Placental epithelial cell (primary cell): ENCODE data around the gene SMIM13. TPM values are rescaled to one million over a fixed set of nuclear protein-coding genes. Genes with fewer than 3 reads are reported as not detected.

Experiments
- small RNA-seq: library from RNA; depleted of rRNA; stranded (forward); fragments of <200 nt; gene quantifications from one replicate; pipeline ENCODE3, GENCODE V24; 2012
- total RNA-seq: library from RNA; depleted of rRNA; stranded (reverse); fragments of >200 nt; gene quantifications from 2 replicates; pipeline ENCODE4 v1.2.3, GENCODE V29; 2012

SMIM13 gene
- total RNA-seq, result 8.6 and 8.9 TPM in 2 replicates

DNA sequence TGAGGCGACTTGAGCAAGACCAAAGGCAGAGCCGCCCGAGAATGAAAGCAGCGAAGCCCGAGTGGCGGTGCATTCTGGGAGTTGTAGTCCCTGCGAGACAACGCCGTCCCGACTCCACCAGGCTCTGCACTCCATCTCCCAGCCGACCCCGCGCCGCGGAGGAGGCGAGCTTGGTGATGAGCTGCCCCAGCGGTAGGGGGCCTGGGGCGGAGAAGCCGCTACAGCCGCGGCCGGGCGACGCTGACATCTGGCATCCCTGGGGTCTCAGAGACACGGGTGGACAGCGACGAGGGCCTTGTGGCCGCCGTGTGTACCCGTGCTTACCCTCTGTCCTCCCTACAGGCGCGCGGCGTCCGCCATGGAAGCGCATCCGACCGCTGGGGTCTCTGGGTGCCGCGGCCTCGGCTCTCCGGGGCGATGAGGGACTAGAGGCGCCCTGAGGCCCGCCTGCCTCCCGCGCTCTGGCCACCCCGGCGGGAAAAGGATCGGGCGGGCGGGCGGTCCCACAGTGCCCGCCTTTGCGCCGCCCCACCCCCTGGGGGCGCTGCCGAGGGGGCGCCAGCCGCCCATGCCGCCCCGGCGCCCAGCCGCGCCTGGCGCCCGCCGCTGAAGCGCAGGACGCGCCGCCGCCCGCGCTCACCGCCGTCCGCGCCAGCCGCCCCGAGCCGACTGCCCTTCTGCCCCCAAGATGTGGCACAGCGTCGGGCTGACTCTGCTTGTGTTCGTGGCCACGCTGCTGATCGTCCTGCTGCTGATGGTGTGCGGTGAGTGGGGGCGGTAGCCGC lies at the start of gene SMIM13:
Gene SMIM13 (plus strand): TSS at position 209 of the 785 bp plus-strand sequence. CDS start 480 bp downstream, at position 689.

DNA sequence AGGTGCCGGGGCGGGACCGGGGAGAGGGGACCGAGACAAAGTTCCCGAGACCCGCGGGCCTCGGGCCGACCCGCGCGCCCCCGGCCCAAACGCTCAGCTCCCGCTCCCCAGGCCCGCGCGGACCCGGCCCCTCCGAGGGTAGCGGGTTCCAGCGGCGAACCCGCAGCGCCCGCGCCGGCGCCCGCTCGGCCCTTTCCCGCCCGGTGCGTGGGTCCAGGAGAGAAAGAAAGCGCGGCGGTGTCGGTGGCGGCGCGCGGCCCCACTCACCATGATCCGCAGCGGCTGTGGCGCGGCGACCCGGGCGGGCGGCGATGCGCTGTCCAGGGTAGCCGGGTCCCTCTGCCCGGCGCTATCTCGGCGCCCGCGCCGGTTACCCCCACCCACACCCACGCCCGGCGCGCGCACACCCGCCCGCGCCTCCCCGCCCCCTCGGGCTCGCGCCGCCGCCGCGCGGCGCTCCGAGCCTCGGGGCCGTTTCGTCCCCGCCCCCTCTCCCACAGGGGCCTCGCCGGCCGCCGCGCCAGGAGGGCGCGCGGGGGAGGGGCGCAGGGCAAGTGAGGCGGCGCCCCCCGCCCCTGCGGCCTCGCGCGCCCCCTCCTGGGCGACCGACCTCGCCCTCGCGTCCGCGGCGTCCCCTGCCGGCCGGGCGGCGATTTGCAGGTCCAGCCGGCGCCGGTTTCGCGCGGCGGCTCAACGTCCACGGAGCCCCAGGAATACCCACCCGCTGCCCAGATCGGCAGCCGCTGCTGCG lies 49.5 kb upstream of the SMIM13 start, which contains the start of gene ELOVL2:
Gene ELOVL2 (minus strand): TSS at position 345 of the 751 bp plus-strand sequence. CDS start 75 bp downstream, at position 270.

DNA sequence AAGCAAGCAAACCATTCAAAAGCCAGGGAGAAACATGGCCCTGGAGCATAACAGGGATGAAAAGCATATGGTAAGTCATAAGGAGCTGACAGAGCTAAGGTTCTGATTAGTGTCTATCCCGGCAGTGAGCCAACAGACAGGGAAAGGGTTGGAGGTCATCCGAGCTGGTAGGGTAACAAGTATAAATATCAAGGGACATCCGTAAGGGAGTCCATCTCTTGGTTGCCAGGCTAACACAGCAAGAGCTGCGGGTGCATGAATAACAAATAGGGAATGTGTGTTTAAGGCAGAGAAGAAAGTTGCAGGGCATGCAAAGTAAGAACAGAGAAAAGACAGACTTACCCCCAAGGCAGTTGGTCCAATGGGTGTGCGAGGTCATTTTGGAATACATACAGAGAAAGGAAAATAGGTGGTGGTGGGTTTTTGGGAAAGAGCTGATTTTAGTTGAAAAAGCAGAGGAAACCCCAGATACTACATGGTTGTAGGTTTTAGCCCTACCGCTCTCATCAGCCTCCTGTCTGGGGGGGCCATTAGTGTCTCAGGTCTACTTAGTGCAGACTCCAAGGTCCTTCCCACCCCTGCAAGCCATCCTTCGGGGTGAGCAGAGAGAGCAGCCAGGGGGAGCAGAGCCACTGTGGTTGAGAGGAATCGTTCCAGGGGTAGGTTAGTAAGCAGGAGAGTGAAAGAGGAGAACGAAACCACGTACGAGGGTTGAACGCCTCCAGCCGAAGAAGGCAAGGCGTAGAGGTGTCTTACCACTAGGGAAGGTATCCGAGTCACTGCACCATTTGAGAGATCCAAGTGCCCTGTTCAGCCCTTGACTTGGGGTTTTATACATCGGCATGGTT lies 17.5 kb downstream of the SMIM13 start, which contains the start of gene ERVFRD-1:
Gene ERVFRD-1 (minus strand): TSS at position 805 of the 848 bp plus-strand sequence. CDS start 6,415 bp downstream, outside the sequence.

Small RNA genes lying within 50 kb of the gene (small RNA-seq; reads per million reads assigned to genes)
- not detected for gene AL136139.1

Other genes with a start within 250 kb of the SMIM13 start
- gene GCM2, start 211.8 kb upstream of the SMIM13 start, total RNA-seq, result not detected in 2 replicates
- gene SYCP2L, start 206.8 kb upstream of the SMIM13 start, total RNA-seq, result under 0.01 and 0.11 TPM in 2 replicates
- gene ELOVL2, start 49.5 kb upstream of the SMIM13 start, total RNA-seq, result not detected in 2 replicates
- under 0.01 and 0.11 TPM in 2 replicates for gene ERVFRD-1, start 17.9 kb downstream of the SMIM13 start, total RNA-seq
- gene NEDD9, start 138.8 kb downstream of the SMIM13 start, total RNA-seq, result 60.1 and 116 TPM in 2 replicates